KG1 (cell line): ENCODE results near the gene CNEP1R1.

ENCODE experiments used
- DNase-seq: peaks from one replicate; lab custom pipeline; 2025; lab: John Stamatoyannopoulos, UW

The CNEP1R1 gene

DNA sequence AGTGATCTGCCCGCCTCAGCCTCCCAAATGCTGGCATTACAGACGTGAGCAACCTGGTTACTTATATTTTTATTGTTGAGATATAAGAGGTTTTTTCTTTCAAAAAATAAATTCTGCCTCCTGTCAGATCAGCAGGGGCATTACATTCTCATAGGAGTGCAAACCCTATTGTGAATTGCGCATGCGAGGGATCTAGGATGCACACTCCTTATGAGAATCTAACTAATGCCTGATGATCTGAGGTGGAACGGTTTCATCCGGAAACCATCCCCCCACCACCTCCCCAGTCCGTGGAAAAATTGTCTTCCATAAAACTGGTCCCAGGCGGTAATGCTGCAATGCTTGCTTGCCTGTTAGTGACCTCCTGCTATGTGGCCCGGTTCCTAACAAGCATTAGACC is 7.5 kb upstream of the CNEP1R1 start:
- DNase-seq = no peak

GRCh38 chr16:50021544-50021943 is 3.5 kb upstream of the CNEP1R1 start:
- no peak for DNase-seq

DNA sequence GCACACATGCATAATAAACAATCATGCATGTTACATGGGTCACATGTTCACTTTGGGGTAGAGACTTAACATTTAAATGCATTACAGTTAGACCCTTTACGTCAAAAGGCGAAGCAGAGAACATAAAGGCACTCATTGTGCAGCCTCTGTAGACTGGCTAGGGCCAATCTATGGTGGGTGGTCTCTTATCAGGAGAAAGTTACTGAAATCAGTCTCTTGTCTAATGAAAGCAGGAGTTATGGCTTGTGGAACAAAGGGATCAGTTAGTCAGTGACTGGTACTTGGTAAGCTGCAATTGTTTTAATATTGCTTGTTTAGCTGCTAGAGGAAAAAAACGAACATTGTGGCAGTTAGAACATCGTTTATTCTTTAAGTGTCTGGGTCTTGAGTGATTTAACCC is 1.4 kb upstream of the CNEP1R1 start:
- DNase-seq = no peak

DNA sequence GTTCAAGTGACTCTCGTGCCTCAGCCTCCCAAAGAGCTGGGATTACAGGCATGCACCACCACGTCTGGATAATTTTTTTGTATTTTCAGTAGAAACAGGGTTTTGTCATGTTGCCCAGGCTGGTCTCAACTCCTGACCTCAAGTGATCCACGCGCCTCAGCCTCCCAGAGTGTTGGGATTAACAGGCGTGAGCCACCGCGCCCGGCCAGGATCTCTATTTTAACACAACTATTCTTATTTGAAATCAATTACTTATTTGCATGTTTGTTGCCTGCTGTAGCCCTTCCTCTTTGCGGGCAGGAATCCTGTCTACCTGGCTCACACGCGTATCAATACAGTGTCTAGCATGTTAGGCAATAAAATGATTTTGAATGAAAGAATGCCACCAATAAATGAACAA is 818 bp upstream of the CNEP1R1 start:
- DNase-seq = no peak

GRCh38 chr16:50025537-50025931 is 509 bp downstream of the CNEP1R1 start:
- DNase-seq = no peak

DNA sequence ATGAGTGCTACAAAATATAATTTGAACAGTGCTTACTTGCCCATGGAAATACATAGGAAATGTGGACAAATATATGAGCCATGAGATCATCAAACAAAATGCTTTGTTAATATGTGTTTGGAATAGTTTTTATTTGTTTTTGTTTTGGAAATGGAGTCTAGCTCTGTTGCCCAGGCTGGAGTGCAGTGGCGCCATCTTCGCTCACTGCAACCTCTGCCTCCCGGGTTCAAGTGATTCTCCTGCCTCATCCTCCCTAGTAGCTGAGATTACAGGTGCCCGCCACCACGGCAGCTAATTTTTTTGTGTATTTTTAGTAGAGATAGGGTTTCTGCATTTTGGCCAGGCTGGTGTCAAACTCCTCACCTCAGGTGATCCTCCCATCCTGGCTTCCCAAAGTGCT is 2.8 kb downstream of the CNEP1R1 start:
- no peak for DNase-seq

DNA sequence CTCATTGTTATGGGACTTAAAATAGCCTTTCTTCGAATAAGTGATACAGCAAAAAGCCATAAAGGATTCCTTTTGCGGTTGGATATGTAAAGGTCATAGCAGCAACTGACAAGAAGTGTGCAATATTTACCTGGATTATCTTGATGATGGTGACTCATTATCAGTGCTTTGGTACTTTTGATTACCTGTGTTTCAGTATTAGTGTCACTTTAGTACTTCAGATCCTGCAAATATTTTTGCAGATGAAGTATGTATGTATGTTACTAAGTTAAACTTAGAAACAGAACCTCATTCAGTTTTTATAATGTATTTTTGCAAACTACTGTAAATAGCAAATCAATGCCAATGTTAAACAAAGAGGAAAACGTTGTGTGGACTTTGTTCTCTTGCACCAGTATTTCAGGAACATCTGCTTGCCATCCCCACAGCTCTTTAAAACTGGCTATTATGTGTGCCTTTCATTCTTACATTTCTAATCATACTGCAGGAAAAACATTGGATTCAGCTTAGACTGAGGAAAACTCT is 10.5 kb downstream of the CNEP1R1 start:
- no peak for DNase-seq

GRCh38 chr16:50036426-50036825 is 11.4 kb downstream of the CNEP1R1 start:
- DNase-seq = no peak

DNA sequence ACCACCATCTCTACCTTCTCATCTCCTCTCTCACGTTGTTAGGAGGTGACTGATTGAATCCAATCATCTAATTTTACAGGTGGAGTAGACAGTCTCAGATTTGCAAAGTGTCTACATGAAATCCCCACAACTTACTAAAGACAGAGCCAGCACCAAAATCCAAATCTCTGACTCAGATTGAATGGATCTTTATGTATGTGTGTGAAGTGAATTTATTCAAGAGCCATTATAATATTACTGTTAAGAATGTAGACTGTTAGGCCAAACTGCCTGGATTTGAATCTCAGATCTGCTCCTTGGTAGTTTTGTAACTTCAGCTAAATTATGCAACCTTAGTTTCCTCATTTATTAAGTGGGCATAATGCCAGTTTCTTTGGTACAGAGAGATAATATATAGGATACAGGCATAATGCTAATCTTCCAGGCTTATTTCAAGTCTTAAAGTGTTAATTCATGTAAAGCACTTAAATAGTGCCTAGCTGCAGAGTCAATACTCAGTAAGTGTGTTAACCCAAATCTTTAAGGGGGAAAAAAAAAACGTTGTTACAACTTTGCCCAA is 12.7 kb downstream of the CNEP1R1 start:
- no peak for DNase-seq

DNA sequence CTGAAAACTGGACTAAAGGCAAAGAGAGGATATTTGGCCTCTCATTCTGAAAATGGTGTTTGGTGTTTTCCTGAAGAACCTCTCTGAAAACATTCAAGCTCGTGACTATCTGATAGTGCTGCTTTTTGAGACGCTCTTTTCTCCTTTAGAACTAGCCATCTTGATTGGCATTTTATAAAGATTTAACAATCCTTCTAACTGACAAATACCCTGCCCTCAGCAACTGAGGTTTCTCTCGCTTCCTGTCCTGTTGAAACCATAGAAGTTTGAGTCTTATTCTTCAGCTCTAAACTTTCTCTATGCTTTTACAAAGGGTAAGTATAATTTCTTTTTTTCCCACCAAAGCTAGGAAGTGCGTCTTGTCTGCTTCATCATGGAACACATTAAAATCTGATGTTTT is 13.3 kb downstream of the CNEP1R1 start:
- DNase-seq = no peak

DNA sequence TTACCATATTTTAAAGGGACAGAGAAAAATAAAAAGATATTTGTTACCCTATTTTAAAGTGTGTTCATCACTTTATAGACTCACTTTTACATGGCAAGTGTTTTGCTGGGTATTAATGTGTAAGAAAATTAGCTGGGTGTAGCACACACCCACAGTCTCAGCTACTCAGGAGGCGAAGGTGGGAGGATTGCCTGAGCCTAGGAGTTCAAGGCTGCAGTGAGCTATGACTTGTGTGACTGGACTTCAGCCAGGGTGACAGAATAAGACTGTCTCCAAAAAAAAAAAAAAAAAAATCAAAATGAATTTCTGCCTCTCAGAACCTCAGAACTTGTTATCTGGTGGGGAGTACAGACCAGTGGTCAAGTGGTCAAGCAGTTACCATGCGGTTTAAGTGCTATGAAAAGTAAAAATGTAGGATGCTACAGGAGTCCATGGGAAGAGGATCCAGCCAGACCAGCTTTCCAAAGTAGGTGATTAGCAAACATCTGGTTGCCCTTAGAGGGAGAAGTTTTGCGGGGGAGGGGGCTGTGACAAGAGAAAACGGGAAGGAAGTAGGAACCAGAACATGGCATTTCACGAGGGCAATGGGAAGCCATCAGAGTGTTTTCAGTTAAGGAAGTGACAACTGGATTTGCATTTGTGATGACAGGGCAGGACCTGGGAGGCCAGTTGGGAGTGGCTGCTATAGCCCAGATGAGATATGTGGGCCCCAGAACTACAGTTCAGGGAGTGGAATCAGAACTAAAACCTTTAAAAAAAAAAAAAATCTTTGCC is 13.9 kb downstream of the CNEP1R1 start:
- DNase-seq = no peak

GRCh38 chr16:50040018-50040417 is 15.0 kb downstream of the CNEP1R1 start:
- no peak for DNase-seq

GRCh38 chr16:50040710-50041109 is 15.7 kb downstream of the CNEP1R1 start:
- DNase-seq = no peak

DNA sequence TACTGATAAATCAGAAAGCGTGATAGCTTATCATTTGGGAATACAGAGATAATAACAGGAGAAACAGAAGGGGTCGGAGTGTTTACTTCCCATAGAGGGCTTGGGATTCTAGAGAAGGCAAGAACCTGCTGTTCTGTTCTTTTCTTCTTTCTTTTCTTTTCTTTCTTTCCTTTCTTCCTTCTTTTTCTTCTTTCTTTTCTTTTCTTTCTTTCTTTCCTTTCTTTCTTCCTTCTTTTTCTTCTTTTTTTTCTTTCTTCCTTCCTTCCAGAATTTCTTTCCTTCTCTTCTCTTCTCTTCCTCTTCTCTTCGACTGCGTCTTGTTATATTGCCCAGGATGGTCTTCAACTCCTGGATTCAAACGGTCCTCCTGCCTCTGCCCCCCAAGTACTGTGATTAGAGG is 18.3 kb downstream of the CNEP1R1 start:
- no peak for DNase-seq

GRCh38 chr16:50045412-50045811 is 20.4 kb downstream of the CNEP1R1 start:
- DNase-seq = no peak

DNA sequence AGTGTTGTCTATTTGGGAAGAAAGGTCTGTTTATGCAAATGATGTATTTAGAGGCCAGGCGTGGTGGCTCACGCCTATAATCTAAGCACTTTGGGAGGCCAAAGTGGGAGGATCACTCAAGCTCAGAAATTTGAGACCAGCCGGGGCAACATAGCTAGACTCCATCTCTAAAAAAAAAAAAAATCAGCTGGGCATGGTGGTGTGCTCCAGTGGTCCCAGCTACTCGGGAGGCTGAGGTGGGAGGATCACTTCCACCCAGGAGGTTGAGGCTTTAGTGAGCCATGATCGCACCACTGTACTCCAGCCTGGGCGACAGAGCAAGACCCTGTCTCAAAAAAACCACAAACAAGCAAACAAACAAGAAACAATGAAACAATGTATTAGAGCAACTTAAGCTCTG is 21.8 kb downstream of the CNEP1R1 start:
- DNase-seq = no peak

DNA sequence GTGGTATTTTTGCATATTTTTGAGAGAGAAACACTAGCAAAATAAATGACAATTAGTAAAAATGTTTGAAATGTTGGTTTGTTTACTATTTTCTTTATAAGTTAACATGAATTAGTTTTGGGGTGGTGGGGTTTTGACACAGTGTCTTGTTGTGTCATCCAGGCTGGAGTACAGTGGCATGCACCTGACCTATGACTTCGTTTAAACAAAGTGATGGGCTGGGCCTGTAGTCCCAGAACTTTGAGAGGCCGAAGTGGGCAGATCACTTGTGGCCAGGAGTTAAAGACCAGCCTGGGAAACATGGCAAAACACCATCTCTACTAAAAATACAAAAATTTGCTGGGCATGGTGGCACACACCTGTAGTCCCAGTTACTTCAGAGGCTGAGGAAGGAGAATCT is 22.8 kb downstream of the CNEP1R1 start:
- DNase-seq = no peak

DNA sequence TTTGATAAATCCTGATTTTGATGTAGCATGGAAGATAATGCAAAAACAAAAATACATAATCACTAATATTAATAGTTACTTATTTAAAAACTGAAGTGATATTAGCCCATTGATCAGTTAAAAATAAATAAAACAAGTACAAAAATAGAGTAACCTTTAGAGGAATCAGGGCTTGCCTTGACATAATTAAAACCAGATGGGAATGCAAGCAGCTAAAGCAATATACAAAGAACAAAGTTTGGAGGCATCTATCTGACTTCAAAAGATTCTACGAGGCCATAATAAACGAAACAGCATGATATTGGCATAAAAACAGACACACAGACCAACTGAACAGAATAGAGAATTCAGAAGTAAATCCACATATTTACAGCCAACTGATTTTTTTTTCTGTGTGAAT is 25.8 kb downstream of the CNEP1R1 start:
- no peak for DNase-seq

- no peak for DNase-seq
Measured at GRCh38 chr16:50056226-50056625, 31.2 kb downstream of the CNEP1R1 start.

DNA sequence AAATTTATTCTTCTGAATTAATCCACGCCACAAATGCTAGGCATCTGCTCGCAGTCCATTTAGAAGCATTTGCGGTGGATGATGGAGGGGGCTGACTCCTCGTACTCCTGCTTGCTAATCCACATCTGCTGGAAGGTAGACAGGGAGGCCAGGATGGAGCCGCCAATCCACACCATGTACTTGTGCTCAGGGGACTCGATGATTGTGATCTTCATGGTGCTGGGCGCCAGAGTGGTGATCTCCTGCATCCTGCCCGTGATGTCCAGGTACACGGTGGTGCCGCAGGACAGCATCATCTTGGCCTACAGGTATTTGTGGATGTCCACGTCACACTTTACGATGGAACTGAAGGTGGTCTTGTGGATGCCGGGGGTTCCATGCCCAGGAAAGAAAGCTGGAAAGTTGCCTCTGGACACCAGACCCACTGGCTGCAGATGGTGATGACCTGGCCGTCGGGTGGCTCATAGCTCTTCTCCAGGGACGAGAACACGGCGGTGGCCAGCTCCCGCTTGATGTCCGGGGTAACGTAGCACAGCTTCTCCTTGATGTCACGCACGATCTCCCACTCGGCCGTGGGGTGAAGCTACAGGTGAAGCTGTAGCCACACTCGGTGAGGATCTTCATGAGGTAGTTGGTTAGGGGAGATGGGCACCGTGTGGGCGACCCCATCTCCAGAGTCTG is 33.2 kb downstream of the CNEP1R1 start:
- no peak for DNase-seq

DNA sequence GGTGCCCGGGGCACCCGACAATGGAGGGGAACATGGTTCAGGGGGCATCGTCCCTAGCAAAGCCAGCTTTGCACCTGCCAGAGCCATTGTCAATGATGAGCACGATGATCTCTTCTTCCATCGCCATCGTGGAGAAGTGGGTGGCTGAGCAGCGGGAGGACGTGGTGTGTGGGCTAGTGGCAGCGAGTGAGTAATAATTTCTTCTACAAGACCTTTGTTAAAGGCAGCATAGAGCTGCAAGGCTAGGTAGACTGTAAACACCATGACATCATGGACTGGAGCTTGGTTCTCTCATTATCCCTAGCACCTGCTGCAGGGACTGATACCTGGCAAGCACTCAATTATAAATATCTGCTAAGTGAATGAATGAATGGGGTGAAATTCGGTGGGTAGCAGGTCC is 34.1 kb downstream of the CNEP1R1 start:
- no peak for DNase-seq

- DNase-seq = no peak
Measured at GRCh38 chr16:50059669-50060068, 34.6 kb downstream of the CNEP1R1 start.

DNA sequence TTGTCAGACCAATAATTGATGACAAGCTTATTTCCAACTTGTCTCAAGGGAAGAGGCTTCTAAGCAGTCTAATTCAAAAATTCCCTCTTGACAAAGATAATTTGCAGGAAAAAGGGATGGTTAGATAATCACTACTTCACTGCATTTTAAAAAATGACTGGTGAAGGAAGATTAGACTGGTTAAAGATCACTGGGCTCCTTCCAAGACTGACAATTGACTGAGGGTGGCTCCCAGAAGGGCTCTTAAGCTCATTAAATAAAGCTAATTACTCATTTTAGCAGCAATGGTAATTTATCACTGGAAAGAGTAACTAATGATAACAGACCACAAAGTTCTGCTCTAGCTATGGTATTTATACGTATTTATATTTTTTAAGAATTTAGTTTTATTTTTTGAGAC is 36.3 kb downstream of the CNEP1R1 start:
- DNase-seq = no peak
